ENCODE data around the gene ASPHD1.

DNA sequence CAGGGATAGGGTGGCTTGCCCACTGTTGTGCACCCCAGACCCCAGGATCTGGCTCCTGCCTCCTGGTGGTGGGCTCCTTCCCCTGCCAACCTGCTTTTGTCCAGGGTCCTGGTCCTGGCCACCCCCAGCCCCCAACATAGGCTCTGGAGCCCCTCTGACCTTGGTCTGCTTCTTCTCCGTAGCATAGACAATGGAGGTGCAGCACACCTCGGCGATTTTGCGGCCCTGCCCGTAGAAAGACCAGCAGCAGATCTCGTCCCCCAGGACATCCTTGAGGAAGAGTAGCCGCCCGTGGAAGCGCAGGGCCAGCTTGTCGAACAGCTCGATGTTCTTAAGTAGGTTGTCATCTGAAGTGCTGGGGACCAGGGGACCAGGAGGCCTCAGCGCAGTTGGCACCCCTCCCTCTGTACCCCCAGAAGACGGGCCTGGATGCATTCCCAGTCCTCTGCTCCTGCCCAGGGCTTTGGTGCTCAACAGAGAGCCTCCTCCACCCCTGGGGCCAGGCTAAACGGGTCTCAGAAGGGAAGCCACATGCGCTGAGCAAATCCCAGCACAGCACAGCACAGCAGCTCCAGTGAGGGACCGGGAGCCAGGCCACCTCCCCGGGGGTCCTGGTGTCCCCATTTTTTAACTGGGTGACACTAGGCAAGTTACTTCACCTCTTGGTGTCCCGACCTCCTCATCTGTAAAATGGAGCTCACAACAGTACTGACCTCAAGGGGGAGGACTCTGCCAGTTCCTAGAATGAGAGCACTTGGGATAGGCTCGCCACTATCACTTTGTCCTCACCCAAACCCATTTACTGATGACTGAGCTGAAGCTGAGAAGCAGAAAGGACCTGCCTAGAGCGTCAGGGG, 10.8 kb downstream of the ASPHD1 start:
- no peak for TF ChIP-seq POLR2A (IDR thresholded peaks at IDR 0.05; ENCODE audit: low read depth)
- TF ChIP-seq, protein P1, sequence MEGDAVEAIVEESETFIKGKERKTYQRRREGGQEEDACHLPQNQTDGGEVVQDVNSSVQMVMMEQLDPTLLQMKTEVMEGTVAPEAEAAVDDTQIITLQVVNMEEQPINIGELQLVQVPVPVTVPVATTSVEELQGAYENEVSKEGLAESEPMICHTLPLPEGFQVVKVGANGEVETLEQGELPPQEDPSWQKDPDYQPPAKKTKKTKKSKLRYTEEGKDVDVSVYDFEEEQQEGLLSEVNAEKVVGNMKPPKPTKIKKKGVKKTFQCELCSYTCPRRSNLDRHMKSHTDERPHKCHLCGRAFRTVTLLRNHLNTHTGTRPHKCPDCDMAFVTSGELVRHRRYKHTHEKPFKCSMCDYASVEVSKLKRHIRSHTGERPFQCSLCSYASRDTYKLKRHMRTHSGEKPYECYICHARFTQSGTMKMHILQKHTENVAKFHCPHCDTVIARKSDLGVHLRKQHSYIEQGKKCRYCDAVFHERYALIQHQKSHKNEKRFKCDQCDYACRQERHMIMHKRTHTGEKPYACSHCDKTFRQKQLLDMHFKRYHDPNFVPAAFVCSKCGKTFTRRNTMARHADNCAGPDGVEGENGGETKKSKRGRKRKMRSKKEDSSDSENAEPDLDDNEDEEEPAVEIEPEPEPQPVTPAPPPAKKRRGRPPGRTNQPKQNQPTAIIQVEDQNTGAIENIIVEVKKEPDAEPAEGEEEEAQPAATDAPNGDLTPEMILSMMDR (IDR thresholded peaks at IDR 0.05), result no peak
- no peak for TF ChIP-seq POLR2AphosphoS5 (IDR thresholded peaks at IDR 0.05)
- TF ChIP-seq EP300 (IDR thresholded peaks at IDR 0.05), result no peak
